Liver (tissue), 4 donors: ENCODE results near the gene GPR87. TPM values are rescaled to one million over a fixed set of nuclear protein-coding genes. Genes with fewer than 3 reads are reported as not detected.

ENCODE experiments used
- polyA plus RNA-seq, 2 donors: library from polyadenylated mRNA; stranded (reverse) in 1 of 2; unstranded in 1 of 2; fragments of 200-250 nt in 1 of 2; fragments of >200 nt in 1 of 2; fragmentation: Nextera tagmentation in 1 of 2; extraction: Ambion mirVana in 1 of 2; gene quantifications; one replicate each; pipeline versions ENCODE4 v1.2.1 to v1.2.3, GENCODE V29; 2013 to 2015
- total RNA-seq, 2 donors: library from RNA; depleted of rRNA; stranded (reverse); fragments of >200 nt; gene quantifications; one replicate each; pipeline ENCODE4 v1.2.3, GENCODE V29; 2014
- donor health status: healthy.
- donor health status: healthy.
- donor health status: healthy.

GPR87 gene
- total and polyA plus RNA-seq, 4 donors: not detected

Other genes with a start within 250 kb of the GPR87 start
- 1 to 10 TPM in 1 of 2 donors, under 1 TPM in 1; 0.59 to 2.1 TPM for gene MED12L, start 231.2 kb downstream of the GPR87 start, total RNA-seq
- under 1 TPM; 0.02 to 0.39 TPM for gene MED12L, start 231.2 kb downstream of the GPR87 start, polyA plus RNA-seq
- under 1 TPM; 0.19 to 0.33 TPM for gene GPR171, start 113.6 kb downstream of the GPR87 start, total RNA-seq
- gene GPR171, start 113.6 kb downstream of the GPR87 start, polyA plus RNA-seq: under 1 TPM; 0.23 to 0.56 TPM
- under 1 TPM; 0.33 to 0.37 TPM for gene P2RY14, start 38.3 kb downstream of the GPR87 start, total RNA-seq
- under 1 TPM; 0.10 to 0.11 TPM for gene P2RY14, start 38.3 kb downstream of the GPR87 start, polyA plus RNA-seq
- 1 to 10 TPM; 3.8 to 6.1 TPM for gene P2RY13, start 12.7 kb upstream of the GPR87 start, total RNA-seq
- gene P2RY13, start 12.7 kb upstream of the GPR87 start, polyA plus RNA-seq: 1 to 10 TPM; 1.3 to 2.6 TPM
- gene P2RY12, start 67.9 kb upstream of the GPR87 start, total RNA-seq: 1 to 10 TPM; 1.3 to 2.8 TPM
- gene P2RY12, start 67.9 kb upstream of the GPR87 start, polyA plus RNA-seq: 1 to 10 TPM in 1 of 2 donors, under 1 TPM in 1; 0.43 to 2.0 TPM
- 1 to 10 TPM in 1 of 2 donors, under 1 TPM in 1; 0.65 to 1.6 TPM for gene IGSF10, start 144.2 kb upstream of the GPR87 start, total RNA-seq
- gene IGSF10, start 144.2 kb upstream of the GPR87 start, polyA plus RNA-seq: under 1 TPM; 0.24 to 0.81 TPM